Effector memory CD8-positive, alpha-beta T cell (primary cell): ENCODE measurements around the gene ELAC1.
A peak's percentile ranks its signal among the peaks of the same experiment; 100 is the strongest.

Source experiments
- ATAC-seq: fragments of 150-1000 bp; cut with Tn5 transposase; replicated peaks from 2 replicates; pipeline ENCODE4 v1.10.0; 2021; ENCODE audit warnings: mild to moderate bottlenecking, moderate library complexity
- DNase-seq, 3 experiments: peaks; one replicate each; pipeline ENCODE4 v3.0.0; 2021
- H3K27ac Mint-ChIP-seq, 2 donors: one replicate each; pipeline ENCODE4 v1.8.0; 2022; ENCODE audit warnings: mild to moderate bottlenecking in 2 of 2, mixed read lengths in 2 of 2, moderate library complexity in 2 of 2
- H3K27me3 Mint-ChIP-seq, 2 donors: one replicate each; pipeline ENCODE4 v1.8.0; 2022; ENCODE audit warnings: mixed read lengths in 2 of 2
- H3K36me3 Mint-ChIP-seq: one replicate; pipeline ENCODE4 v1.8.0; 2022; ENCODE audit warnings: mild to moderate bottlenecking, moderate library complexity, mixed read lengths; ENCODE audit not compliant: insufficient read depth
- H3K4me1 Mint-ChIP-seq, 2 donors: one replicate each; pipeline ENCODE4 v1.8.0; 2022; ENCODE audit warnings: low read depth in 2 of 2, mixed read lengths in 2 of 2
- H3K4me3 Mint-ChIP-seq, 2 donors: one replicate each; pipeline ENCODE4 v1.8.0; 2022; ENCODE audit warnings: mild to moderate bottlenecking in 2 of 2, mixed read lengths in 2 of 2, moderate library complexity in 2 of 2
- H3K9me3 Mint-ChIP-seq, 2 donors: one replicate each; pipeline ENCODE4 v1.8.0; 2022; ENCODE audit warnings: mixed read lengths in 2 of 2

The ELAC1 gene

DNA sequence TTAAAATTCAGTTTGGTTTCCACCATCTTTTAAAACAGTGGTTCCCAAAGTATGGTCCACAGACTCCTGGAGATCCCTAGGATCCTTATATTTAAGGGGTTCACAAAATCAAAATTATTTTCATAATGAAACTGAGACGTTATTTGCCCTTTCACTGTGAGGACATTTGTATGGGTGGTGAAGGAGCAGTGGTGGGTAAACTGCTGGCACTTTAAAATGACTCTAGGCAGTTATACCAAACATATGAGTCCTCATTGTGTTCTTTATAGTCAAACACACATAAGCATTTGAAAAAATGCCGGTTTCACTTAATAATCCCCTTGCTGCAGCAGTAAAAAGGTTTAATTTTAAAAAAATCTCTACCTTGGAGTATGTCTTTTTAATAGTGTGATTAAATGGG, 69.4 kb downstream of the ELAC1 start:
- H3K36me3 Mint-ChIP-seq = peaks cover 23% of the 10 kb centered on the region
- no peaks in the 10 kb centered on the region for H3K9me3 Mint-ChIP-seq
- no peak for DNase-seq
- peak overlapping the region; percentile 12 to 78 for H3K27ac Mint-ChIP-seq
- no peaks in the 10 kb centered on the region for H3K27me3 Mint-ChIP-seq
- H3K4me3 Mint-ChIP-seq = peak overlapping the region in 1 of 2 donors; percentile 44
- ATAC-seq = no peak
- H3K4me1 Mint-ChIP-seq = peaks cover 52 to 69% of the 10 kb centered on the region in 2 donors
